GM13977 (cell line): ENCODE data around the gene TENT5D.

Experiments used
- DNase-seq: peaks from one replicate; pipeline ENCODE4 v3.0.0; 2012; ENCODE audit warnings: low spot score
- CTCF ChIP-seq: IDR thresholded peaks from 2 replicates; pipeline ENCODE4 v1.5.1; 2012; ENCODE audit warnings: mild to moderate bottlenecking, control low read depth; ENCODE audit not compliant: insufficient read depth; ENCODE audit errors: extremely low read depth, missing control alignments
- in situ Hi-C: fragments of 300-500 bp; cut with MboI; formaldehyde crosslinking; loops from one replicate; pipeline ENCODE4 v1.12.0; 2022; ENCODE audit warnings: low sequenced_read_pairs, low pct_unique_long_range_greater_than_20kb, mixed read lengths, inconsistent platforms; ENCODE audit not compliant: unreplicated experiment

TENT5D gene

GRCh38 chrX:80489166-80489565 is 68.9 kb downstream of the TENT5D start:
- DNase-seq = no peak
- no peak for TF ChIP-seq CTCF
- in situ Hi-C loops = no loop called here
